Cardiac muscle cell (in vitro differentiated cells and primary cell): ENCODE data around the gene OR10A6. TPM values are rescaled to one million over a fixed set of nuclear protein-coding genes. Genes with fewer than 3 reads are reported as not detected.

Source experiments
- DNase-seq, 2 donors: peaks; one replicate each; pipeline versions ENCODE4 v3.0.0 to v3.0.0-alpha.2; 2010 to 2017; ENCODE audit warnings: low read depth in 1 of 2, low spot score in 1 of 2
- H3K27ac ChIP-seq: fragments of 200-600 bp; sonication (generic); 2 replicates; pipeline ENCODE4 v1.5.1; 2016
- H3K27me3 ChIP-seq: fragments of 200-600 bp; sonication (generic); 2 replicates; pipeline ENCODE4 v1.6.0; 2016; ENCODE audit warnings: control low read depth
- H3K36me3 ChIP-seq: fragments of 200-600 bp; sonication (generic); 2 replicates; pipeline ENCODE4 v1.5.1; 2016; ENCODE audit warnings: control low read depth
- H3K4me1 ChIP-seq: fragments of 200-600 bp; sonication (generic); 2 replicates; pipeline ENCODE4 v1.8.1; 2017; ENCODE audit warnings: low read depth, mild to moderate bottlenecking, mixed run types
- H3K4me3 ChIP-seq: fragments of 200-600 bp; sonication (generic); 2 replicates; pipeline ENCODE4 v1.5.1; 2016; ENCODE audit warnings: mild to moderate bottlenecking
- H3K9me3 ChIP-seq: fragments of 200-600 bp; sonication (generic); 2 replicates; pipeline ENCODE4 v1.5.1; 2017; ENCODE audit warnings: low read depth, mild to moderate bottlenecking, control low read depth
- CTCF ChIP-seq: IDR thresholded peaks from 2 replicates; pipeline ENCODE4 v1.5.1; 2012; ENCODE audit warnings: low read depth, mild to moderate bottlenecking, low read length
- polyA plus RNA-seq: library from polyadenylated mRNA; unstranded; fragments of >200 nt; fragmentation: Nextera tagmentation; extraction: Ambion mirVana; gene quantifications from 2 replicates; pipeline ENCODE4 v1.2.1, GENCODE V29; 2016
- total RNA-seq: library from RNA; depleted of rRNA; stranded (reverse); fragments of >200 nt; gene quantifications from 2 replicates; pipeline ENCODE4 v1.2.3, GENCODE V29; 2016

The OR10A6 gene
- total and polyA plus RNA-seq, 2 experiments from 2014 or later = not detected

- H3K9me3 ChIP-seq = no peaks in the 10 kb centered on the region
- H3K4me1 ChIP-seq = no peaks in the 10 kb centered on the region
- no peak overlapping the region for H3K4me3 ChIP-seq
- DNase-seq = no peak
- H3K36me3 ChIP-seq = no peaks in the 10 kb centered on the region
- H3K27me3 ChIP-seq = no peaks in the 10 kb centered on the region
- no peak for TF ChIP-seq CTCF
- H3K27ac ChIP-seq = no peak overlapping the region
Observed at GRCh38 chr11:7964873-7965272, 33.8 kb upstream of the OR10A6 start.

- Histone ChIP-seq H3K27me3 (no peaks in the 10 kb centered on the region), H3K36me3 (no peaks in the 10 kb centered on the region), H3K4me1 (no peaks in the 10 kb centered on the region), H3K27ac (no peak overlapping the region), H3K4me3 (no peak overlapping the region), H3K9me3 (no peaks in the 10 kb centered on the region)
- no peak for DNase-seq
- no peak for TF ChIP-seq CTCF
Observed at GRCh38 chr11:7964261-7964660, 33.2 kb upstream of the OR10A6 start.

GRCh38 chr11:7955191-7955590 lies 24.1 kb upstream of the OR10A6 start:
- no peak for DNase-seq
- Histone ChIP-seq H3K4me1 (no peaks in the 10 kb centered on the region), H3K36me3 (no peaks in the 10 kb centered on the region), H3K27ac (no peak overlapping the region), H3K27me3 (no peaks in the 10 kb centered on the region), H3K4me3 (no peak overlapping the region), H3K9me3 (no peaks in the 10 kb centered on the region)
- TF ChIP-seq CTCF = no peak

GRCh38 chr11:7949934-7950333 lies 18.9 kb upstream of the OR10A6 start:
- no peak for TF ChIP-seq CTCF
- Histone ChIP-seq H3K36me3 (no peaks in the 10 kb centered on the region), H3K27me3 (peaks cover 2% of the 10 kb centered on the region), H3K9me3 (no peaks in the 10 kb centered on the region), H3K4me1 (no peaks in the 10 kb centered on the region), H3K27ac (no peak overlapping the region), H3K4me3 (no peak overlapping the region)
- no peak for DNase-seq

- no peak for DNase-seq
- Histone ChIP-seq H3K4me3 (no peak overlapping the region), H3K27ac (no peak overlapping the region), H3K36me3 (no peaks in the 10 kb centered on the region), H3K9me3 (no peaks in the 10 kb centered on the region), H3K4me1 (no peaks in the 10 kb centered on the region), H3K27me3 (peaks cover 2% of the 10 kb centered on the region)
- TF ChIP-seq CTCF = no peak
Observed at GRCh38 chr11:7944123-7944522, 13.1 kb upstream of the OR10A6 start.

GRCh38 chr11:7941608-7942007 lies 10.5 kb upstream of the OR10A6 start, which contains the start of gene OR10A3:
Gene OR10A3 (minus strand): TSS chr11:7941708. CDS start chr11:7939520, 2,188 bp downstream.
- no peaks in the 10 kb centered on the region for H3K9me3 ChIP-seq
- no peaks in the 10 kb centered on the region for H3K27me3 ChIP-seq
- no peak within 1 kb of the TSS for H3K4me3 ChIP-seq
- no peaks in the 10 kb centered on the region for H3K36me3 ChIP-seq
- no peak for DNase-seq
- TF ChIP-seq CTCF = no peak
- H3K27ac ChIP-seq = no peak within 1 kb of the TSS
- no peaks in the 10 kb centered on the region for H3K4me1 ChIP-seq
